H54 (cell line): ENCODE measurements around the gene UTY.

ENCODE experiments used
- DNase-seq: peaks from one replicate; pipeline ENCODE4 v3.0.0; 2011; ENCODE audit warnings: low spot score, mixed read lengths; ENCODE audit not compliant: insufficient read length
- FAIRE-seq: peaks from 3 replicates; lab custom pipeline; 2011; peaks lifted over from hg19 to GRCh38; lab: Jason Lieb, UNC
- POLR2A ChIP-seq: IDR thresholded peaks from 2 replicates; pipeline ENCODE4 v1.6.1; 2011; ENCODE audit warnings: low read depth, mild to moderate bottlenecking, low read length

UTY gene

DNA sequence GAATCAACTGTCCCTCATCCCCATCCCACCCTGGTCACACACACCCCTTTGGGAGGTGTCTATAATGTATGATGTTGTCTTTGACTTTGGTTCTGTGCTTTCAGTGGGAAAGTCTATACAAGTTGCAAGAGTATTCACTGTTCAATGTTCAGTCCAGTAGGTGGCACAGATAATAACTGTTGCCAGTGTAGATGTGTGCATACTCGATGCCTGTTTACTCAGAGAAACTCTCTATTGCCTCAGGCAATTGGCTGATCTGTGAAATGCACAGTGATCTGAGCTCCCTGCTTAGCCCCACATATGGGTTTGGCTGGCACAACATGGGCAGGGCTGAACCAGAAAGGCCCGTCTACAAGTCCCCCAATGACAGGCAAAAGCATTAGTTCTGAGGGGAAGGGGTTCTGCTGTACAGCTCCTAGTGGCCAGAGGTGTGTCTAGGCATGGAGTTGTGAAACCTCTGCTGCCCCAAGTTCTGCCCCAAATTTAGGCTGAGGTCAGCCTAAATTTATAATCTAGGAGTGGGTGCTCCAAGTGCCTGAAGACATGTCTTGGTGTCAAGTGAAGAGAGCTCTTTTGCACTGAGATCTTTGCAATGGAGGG, 252.4 kb downstream of the UTY start:
- TF ChIP-seq POLR2A, result no peak
- DNase-seq, result no peak
- FAIRE-seq, result no peak

DNA sequence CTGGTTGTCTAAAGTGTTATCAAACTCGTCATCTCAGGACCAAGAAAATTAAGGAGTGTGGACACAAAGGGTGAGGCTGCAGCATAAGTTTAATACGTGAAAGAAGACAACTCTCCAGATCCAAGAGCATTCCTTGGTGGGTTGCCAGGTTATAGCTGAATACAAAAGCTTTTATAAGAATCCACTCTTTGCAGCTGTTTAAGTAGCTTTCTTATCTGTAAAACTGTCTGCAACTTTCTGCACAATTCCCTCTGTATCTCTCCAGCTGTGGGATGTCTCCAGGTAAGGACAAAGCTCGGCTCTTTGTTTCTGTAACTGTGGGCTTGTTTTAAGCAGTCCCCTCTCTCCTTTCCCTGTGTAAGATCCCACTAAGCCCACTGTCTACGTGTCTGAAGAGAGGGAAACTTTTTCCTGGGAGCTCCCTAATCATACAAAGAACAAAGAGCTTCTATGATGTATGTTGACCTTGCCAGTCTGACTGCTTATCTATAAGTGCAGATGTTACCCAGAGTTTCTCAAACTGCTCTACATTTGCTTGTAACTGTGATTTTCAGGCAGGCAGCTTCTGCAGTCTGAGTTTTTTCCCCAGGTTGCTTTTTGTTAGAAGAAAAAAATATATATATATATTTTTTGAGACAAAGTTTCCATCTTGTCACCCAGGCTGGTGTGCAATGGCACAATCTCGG, 268.7 kb downstream of the UTY start:
- no peak for TF ChIP-seq POLR2A
- DNase-seq (no peak), FAIRE-seq (no peak)

DNA sequence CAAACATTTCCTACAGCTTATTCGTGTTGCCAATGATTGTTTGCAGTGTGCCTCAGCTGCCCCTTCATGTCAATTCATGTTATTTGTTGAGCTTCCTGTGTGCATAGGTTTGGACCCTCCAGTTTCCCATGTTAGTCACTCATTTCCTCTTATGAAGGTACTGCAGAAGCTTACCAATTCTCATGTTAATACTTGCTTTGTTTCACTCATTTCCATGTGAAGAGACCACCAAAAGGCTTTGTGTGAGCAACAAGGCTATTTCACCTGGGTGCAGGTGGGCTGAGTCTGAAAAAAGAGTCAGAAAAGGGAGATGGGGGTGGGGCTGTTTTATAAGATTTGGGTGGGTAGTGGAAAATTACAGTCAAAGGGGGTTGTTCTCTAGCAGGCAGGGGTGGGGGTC, 274.6 kb downstream of the UTY start:
- DNase-seq (no peak), FAIRE-seq (no peak)

More for the DNA sequence above, 274.6 kb downstream of the UTY start:
- no peak for TF ChIP-seq POLR2A
